MCF 10A (cell line): ENCODE measurements around the gene OSBPL3. TPM values are rescaled to one million over a fixed set of nuclear protein-coding genes. Genes with fewer than 3 reads are reported as not detected.

Experiments used
- BruUV-seq: library from RNA; stranded (reverse); fragments of 400-500 nt; replicated peaks from 2 replicates; lab custom pipeline; 2021; lab: Mats Ljungman, UMichigan
- CTCF ChIA-PET: fragments of 300-600 bp; sonication (Branson Sonifier 250); formaldehyde crosslinking; extraction: SDS; loops from one replicate; lab custom pipeline; 2021; ENCODE audit warnings: antibody characterized with exemption, inconsistent platforms; lab: Yijun Ruan, JAX
- POLR2A ChIA-PET: fragments of 300-600, 350-650 bp; sonication (Branson Sonifier 250); formaldehyde crosslinking; extraction: SDS; loops from one replicate; lab custom pipeline; 2020; ENCODE audit warnings: antibody characterized with exemption, inconsistent platforms; lab: Yijun Ruan, JAX
- DNase-seq: peaks from one replicate; pipeline ENCODE4 v3.0.0-alpha.2; 2018; ENCODE audit not compliant: unreplicated experiment
- H3K27ac Mint-ChIP-seq: one replicate; pipeline ENCODE4 v1.8.0; 2022; ENCODE audit warnings: mild to moderate bottlenecking, low read depth, mixed read lengths; ENCODE audit not compliant: unreplicated experiment
- H3K27me3 Mint-ChIP-seq: one replicate; pipeline ENCODE4 v1.8.0; 2022; ENCODE audit warnings: mixed read lengths; ENCODE audit not compliant: insufficient read depth, unreplicated experiment
- H3K36me3 Mint-ChIP-seq: one replicate; pipeline ENCODE4 v1.8.0; 2022; ENCODE audit warnings: mild to moderate bottlenecking, moderate library complexity, mixed read lengths; ENCODE audit not compliant: insufficient read depth, unreplicated experiment
- H3K4me1 Mint-ChIP-seq: one replicate; pipeline ENCODE4 v1.8.0; 2022; ENCODE audit warnings: mixed read lengths; ENCODE audit not compliant: insufficient read depth, unreplicated experiment
- H3K4me3 Mint-ChIP-seq: one replicate; pipeline ENCODE4 v1.8.0; 2022; ENCODE audit warnings: mild to moderate bottlenecking, moderate library complexity, mixed read lengths; ENCODE audit not compliant: unreplicated experiment
- H3K9me3 Mint-ChIP-seq: one replicate; pipeline ENCODE4 v1.8.0; 2022; ENCODE audit warnings: mixed read lengths; ENCODE audit not compliant: unreplicated experiment
- CTCF ChIP-seq: fragments of 200-600 bp; IDR thresholded peaks from one replicate; pipeline ENCODE4 v1.8.0; 2022; ENCODE audit warnings: antibody characterized with exemption, mild to moderate bottlenecking; ENCODE audit not compliant: unreplicated experiment
- intact Hi-C: fragments of 100-400 bp; cut with micrococcal nuclease; formaldehyde crosslinking; loops from 2 replicates; pipeline ENCODE4 v1.14.1; 2022
- total RNA-seq: library from RNA; stranded (reverse); gene quantifications from 2 replicates; pipeline ENCODE4 v1.2.3, GENCODE V29; 2022

Gene OSBPL3
- total RNA-seq, 1 experiment from 2014 or later: 33.8 TPM

- no peak for DNase-seq
- ChIA-PET POLR2A (interaction anchor here (1.0 to 3.0 kb wide), 9 partner anchors 8 to 98 kb away, joined by 3 to 16 read pairs (median 6); partner anchors contain the start of gene OSBPL3), CTCF (interaction anchor here (0.6 to 2.0 kb wide), 10 partner anchors 8 to 102 kb away, joined by 3 to 10 read pairs (median 4); partner anchors contain the start of gene OSBPL3)
- Mint-ChIP-seq H3K27me3 (no peaks in the 10 kb centered on the region), H3K27ac (peak overlapping the region; percentile 3), H3K36me3 (peaks cover 36% of the 10 kb centered on the region), H3K4me3 (no peak overlapping the region), H3K9me3 (no peaks in the 10 kb centered on the region), H3K4me1 (peaks cover 11% of the 10 kb centered on the region)
- BruUV-seq: no TSS peak
- intact Hi-C loops: no loop called here
- no peak for TF ChIP-seq CTCF
Measured at GRCh38 chr7:24883622-24884013, 96.4 kb downstream of the OSBPL3 start.

GRCh38 chr7:24882989-24883621 is 96.9 kb downstream of the OSBPL3 start:
- ChIA-PET POLR2A (interaction anchor here (0.8 to 3.0 kb wide), 10 partner anchors 9 to 98 kb away, joined by 3 to 16 read pairs (median 6); partner anchors contain the start of gene OSBPL3), CTCF (interaction anchor here (0.6 to 2.0 kb wide), 9 partner anchors 9 to 103 kb away, joined by 3 to 10 read pairs (median 4); partner anchors contain the start of gene OSBPL3)
- H3K36me3 Mint-ChIP-seq: peaks cover 36% of the 10 kb centered on the region
- peak; percentile 73 for DNase-seq
- no TSS peak for BruUV-seq
- H3K4me3 Mint-ChIP-seq: no peak overlapping the region
- H3K9me3 Mint-ChIP-seq: no peaks in the 10 kb centered on the region
- peaks cover 11% of the 10 kb centered on the region for H3K4me1 Mint-ChIP-seq
- TF ChIP-seq CTCF: no peak
- no peaks in the 10 kb centered on the region for H3K27me3 Mint-ChIP-seq
- intact Hi-C loops: no loop called here
- peak overlapping the region; percentile 3 for H3K27ac Mint-ChIP-seq

GRCh38 chr7:24881623-24882022 is 98.4 kb downstream of the OSBPL3 start:
- Mint-ChIP-seq H3K4me3 (no peak overlapping the region), H3K36me3 (peaks cover 32% of the 10 kb centered on the region), H3K27me3 (no peaks in the 10 kb centered on the region), H3K9me3 (no peaks in the 10 kb centered on the region), H3K4me1 (peaks cover 11% of the 10 kb centered on the region), H3K27ac (no peak overlapping the region)
- POLR2A ChIA-PET: interaction anchor here (0.6 to 1.0 kb wide), 3 partner anchors 10 to 302 kb away, joined by 3 to 4 read pairs (median 3); no protein-coding TSS in a partner anchor
- no TSS peak for BruUV-seq
- no peak for TF ChIP-seq CTCF
- intact Hi-C loops: no loop called here
- CTCF ChIA-PET: interaction anchor here (0.8 to 5.6 kb wide), 3 partner anchors 61 to 97 kb away, joined by 3 to 25 read pairs (median 8); partner anchors contain the start of gene OSBPL3
- peak; percentile 34 for DNase-seq

GRCh38 chr7:24880886-24881285 is 99.1 kb downstream of the OSBPL3 start:
- Mint-ChIP-seq H3K4me3 (no peak overlapping the region), H3K36me3 (peaks cover 24% of the 10 kb centered on the region), H3K27me3 (no peaks in the 10 kb centered on the region), H3K4me1 (peaks cover 11% of the 10 kb centered on the region), H3K27ac (no peak overlapping the region), H3K9me3 (no peaks in the 10 kb centered on the region)
- CTCF ChIA-PET: interaction anchor here (0.8 to 5.6 kb wide), 4 partner anchors 60 to 213 kb away, joined by 3 to 25 read pairs (median 9); partner anchors contain the start of gene OSBPL3
- TF ChIP-seq CTCF: no peak
- intact Hi-C loops: no loop called here
- no peak for DNase-seq
- no TSS peak for BruUV-seq
- POLR2A ChIA-PET: interaction anchor here (1.0 kb wide), 2 partner anchors 9 to 23 kb away, joined by 3 to 4 read pairs; no protein-coding TSS in a partner anchor
